Kidney epithelial cell (primary cell): ENCODE measurements around the gene NDUFAF2. TPM values are rescaled to one million over a fixed set of nuclear protein-coding genes. Genes with fewer than 3 reads are reported as not detected.
"Not testable (repeated sequence)": the region's sequence is repeated elsewhere in the genome, so short reads cannot be mapped to it uniquely, and the experiment has no call there.

Source experiments
- DNase-seq: peaks from one replicate; pipeline ENCODE4 v3.0.0-alpha.2; 2010; ENCODE audit warnings: low read depth
- H3K27me3 ChIP-seq: 2 replicates; pipeline ENCODE4 v1.6.0; 2011; ENCODE audit warnings: low read length; ENCODE audit not compliant: control insufficient read depth, insufficient read depth
- H3K36me3 ChIP-seq: 2 replicates; pipeline ENCODE4 v1.5.1; 2011; ENCODE audit warnings: low read length; ENCODE audit not compliant: control insufficient read depth, insufficient read depth
- H3K4me3 ChIP-seq: 2 replicates; pipeline ENCODE4 v1.5.1; 2011; ENCODE audit warnings: low read depth, mild to moderate bottlenecking, control low read depth, low read length
- CTCF ChIP-seq: IDR thresholded peaks from 2 replicates; pipeline ENCODE4 v1.5.1; 2011; ENCODE audit warnings: mild to moderate bottlenecking, moderate library complexity, low read length, control low read depth, inconsistent platforms; ENCODE audit not compliant: insufficient read depth, poor library complexity, severe bottlenecking
- total RNA-seq: library from RNA; depleted of rRNA; stranded (reverse); fragments of >200 nt; gene quantifications from 2 replicates; pipeline ENCODE4 v1.2.3, GENCODE V29; 2015

The NDUFAF2 gene
- total RNA-seq, 1 donor from 2014 or later = 49.0 TPM

DNA sequence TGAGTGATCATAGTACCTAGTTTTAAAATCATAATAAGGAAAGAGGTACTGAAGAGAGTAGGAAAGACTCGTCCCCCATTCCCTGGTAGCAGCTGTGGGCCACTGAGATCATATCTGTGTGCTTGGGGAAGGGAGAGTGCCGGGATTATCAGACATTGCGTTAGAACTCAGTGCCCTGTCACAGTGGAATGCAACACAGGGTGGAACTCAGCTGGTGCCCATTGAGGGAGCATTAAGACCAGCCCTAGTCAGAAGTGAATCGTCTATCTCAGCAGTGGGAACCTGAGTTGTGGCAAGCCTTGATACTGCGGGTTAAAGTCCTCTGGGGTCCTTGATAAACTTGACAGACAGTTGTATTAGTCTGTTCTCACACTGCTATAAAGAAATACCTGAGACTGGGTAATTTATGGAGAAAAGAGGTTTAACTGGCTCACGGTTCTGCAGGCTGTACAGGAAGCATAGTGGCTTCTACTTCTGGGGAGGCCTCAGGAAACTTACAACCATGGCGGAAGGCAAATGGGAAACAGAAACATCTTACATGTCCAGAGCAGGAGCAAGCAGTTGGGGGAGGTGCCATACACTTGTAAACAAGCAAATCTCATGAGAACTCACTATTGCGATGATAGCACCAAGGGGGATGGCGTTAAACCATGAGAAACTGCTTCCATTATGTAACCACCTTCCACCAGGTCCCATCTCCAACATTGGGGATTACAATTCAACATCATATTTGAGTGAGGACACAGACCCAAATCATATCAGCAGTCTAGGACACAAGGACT, 33.1 kb downstream of the NDUFAF2 start:
- Histone ChIP-seq H3K36me3 (no peaks in the 10 kb centered on the region), H3K27me3 (no peaks in the 10 kb centered on the region), H3K4me3 (no peak overlapping the region)
- no peak for DNase-seq
- TF ChIP-seq CTCF = no peak

DNA sequence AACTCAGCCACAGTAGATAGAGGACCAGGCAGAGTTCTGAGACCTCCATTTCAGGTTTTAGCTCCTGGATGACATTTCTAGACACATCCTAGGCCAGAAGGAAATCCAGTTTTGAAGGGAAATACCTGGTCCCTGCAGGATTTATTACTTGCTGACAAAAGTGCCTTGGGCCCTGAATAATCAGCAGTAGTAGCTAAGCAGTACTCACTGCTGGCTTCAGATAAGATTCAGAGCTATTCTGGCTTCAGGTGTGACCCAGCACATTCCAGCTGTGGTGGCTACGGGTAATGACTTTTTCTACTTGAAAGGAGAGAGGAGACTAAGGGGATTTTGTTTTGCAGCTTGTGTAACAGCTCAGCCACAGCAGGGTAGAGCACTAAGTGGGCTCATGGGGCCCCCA, 34.0 kb downstream of the NDUFAF2 start:
- no peak for TF ChIP-seq CTCF
- Histone ChIP-seq H3K36me3 (no peaks in the 10 kb centered on the region), H3K27me3 (no peaks in the 10 kb centered on the region), H3K4me3 (no peak overlapping the region)
- DNase-seq = no peak

- no peak for DNase-seq
- Histone ChIP-seq H3K36me3 (no peaks in the 10 kb centered on the region), H3K4me3 (no peak overlapping the region), H3K27me3 (no peaks in the 10 kb centered on the region)
- TF ChIP-seq CTCF = no peak
These were observed 35.5 kb downstream of the NDUFAF2 start for GRCh38 chr5:60980511-60980910.

DNA sequence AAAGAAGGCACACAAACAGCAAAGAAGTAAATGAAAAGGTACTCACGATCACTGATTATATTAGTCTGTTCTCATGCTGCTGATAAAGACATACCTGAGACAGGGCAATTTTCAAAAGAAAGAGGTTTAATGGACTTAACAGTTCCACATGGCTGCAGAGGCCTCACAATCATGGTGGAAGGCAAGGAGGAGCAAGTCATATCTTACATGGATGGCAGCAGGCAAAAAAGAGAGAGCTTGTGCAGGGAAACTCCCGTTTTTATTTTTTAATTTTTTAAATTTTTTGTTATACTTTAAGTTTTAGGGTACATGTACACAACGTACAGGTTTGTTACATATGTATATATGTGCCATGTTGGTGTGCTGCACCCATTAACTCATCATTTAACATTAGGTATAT, 37.1 kb downstream of the NDUFAF2 start:
- H3K36me3 ChIP-seq, H3K27me3 ChIP-seq, DNase-seq, H3K4me3 ChIP-seq: not testable (repeated sequence)

DNA sequence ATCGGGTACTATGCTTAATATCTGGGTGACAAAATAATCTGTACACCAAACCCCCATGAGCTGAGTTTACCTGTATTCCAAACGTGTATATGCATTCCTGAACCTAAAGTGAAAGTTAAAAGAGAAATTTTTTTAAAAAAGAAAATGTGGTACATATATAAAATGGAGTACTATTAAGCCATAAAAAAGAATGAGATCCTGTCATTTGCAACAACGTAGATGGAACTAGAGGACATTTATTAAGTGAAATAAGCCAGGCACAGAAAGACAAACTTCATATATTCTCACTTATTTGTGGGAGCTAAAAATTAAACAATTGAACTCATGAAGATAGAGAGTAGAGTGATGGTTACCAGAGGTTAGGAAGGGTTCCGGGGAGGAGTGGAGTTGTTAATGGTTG, 44.8 kb downstream of the NDUFAF2 start:
- H3K27me3 ChIP-seq = no peaks in the 10 kb centered on the region
- no peak for DNase-seq
- no peak for TF ChIP-seq CTCF
- H3K4me3 ChIP-seq = no peak overlapping the region
- peaks cover 1% of the 10 kb centered on the region for H3K36me3 ChIP-seq

DNA sequence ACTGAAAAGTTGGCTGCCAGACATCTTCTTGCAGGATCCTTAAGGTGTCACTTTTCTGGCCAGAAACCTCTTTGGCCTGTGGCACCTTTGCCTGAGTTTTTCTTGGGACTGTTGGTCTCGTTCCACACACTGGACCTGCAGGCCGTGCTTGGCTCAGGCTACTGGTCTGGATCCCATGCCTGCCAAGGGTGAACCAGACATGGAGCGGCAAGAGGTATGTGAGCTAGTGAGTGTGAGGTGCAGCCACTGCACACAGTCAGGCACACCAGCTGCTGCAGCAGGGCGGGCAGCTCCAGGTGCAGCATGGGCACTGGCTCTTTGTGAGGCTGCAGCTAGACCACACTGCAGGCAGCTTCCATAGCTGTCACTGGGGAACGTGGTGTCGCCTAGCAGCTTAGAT, 47.9 kb downstream of the NDUFAF2 start:
- Histone ChIP-seq H3K4me3 (no peak overlapping the region), H3K36me3 (peaks cover 1% of the 10 kb centered on the region), H3K27me3 (no peaks in the 10 kb centered on the region)
- no peak for DNase-seq
- no peak for TF ChIP-seq CTCF
